Fibroblast of lung (primary cell): ENCODE results near the gene RNF150. TPM values are rescaled to one million over a fixed set of nuclear protein-coding genes. Genes with fewer than 3 reads are reported as not detected.

Source experiments
- DNase-seq, 2 donors: peaks; one replicate each; pipeline versions ENCODE4 v3.0.0 to v3.0.0-alpha.2; 2010; ENCODE audit warnings: low read depth in 2 of 2
- H2AFZ ChIP-seq: 2 replicates; pipeline ENCODE4 v1.5.1; 2012; ENCODE audit warnings: low read length, control low read depth, inconsistent platforms
- H3K27ac ChIP-seq: 2 replicates; pipeline ENCODE4 v1.5.1; 2011; ENCODE audit warnings: low read length, control low read depth; ENCODE audit not compliant: insufficient read depth
- H3K27me3 ChIP-seq: 2 replicates; pipeline ENCODE4 v1.5.1; 2011; ENCODE audit warnings: mild to moderate bottlenecking, low read length; ENCODE audit not compliant: control insufficient read depth, insufficient read depth
- H3K36me3 ChIP-seq: 2 replicates; pipeline ENCODE4 v1.5.1; 2011; ENCODE audit warnings: low read length; ENCODE audit not compliant: control insufficient read depth, insufficient read depth
- H3K4me1 ChIP-seq: 2 replicates; pipeline ENCODE4 v1.5.1; 2011; ENCODE audit warnings: low read length; ENCODE audit not compliant: control insufficient read depth, insufficient read depth; ENCODE audit errors: extremely low read depth
- H3K4me2 ChIP-seq: 2 replicates; pipeline ENCODE4 v1.5.1; 2011; ENCODE audit warnings: low read length, control low read depth; ENCODE audit not compliant: insufficient read depth; ENCODE audit errors: extremely low read depth
- H3K4me3 ChIP-seq, 4 experiments: fragments of 200-600 bp in 1 of 4; sonication (generic) in 1 of 4; replicated peaks in 1 of 4; 2 replicates each; pipeline ENCODE4 v1.5.1; 2011 to 2016; ENCODE audit warnings: low read length in 4 of 4, low read depth in 3 of 4, mild to moderate bottlenecking in 3 of 4, control low read depth in 2 of 4, inconsistent platforms in 1 of 4, mixed read lengths in 1 of 4; ENCODE audit not compliant: insufficient read depth in 1 of 4; ENCODE audit errors: control extremely low read depth in 1 of 4
- H3K79me2 ChIP-seq: 2 replicates; pipeline ENCODE4 v1.5.1; 2012; ENCODE audit warnings: mild to moderate bottlenecking, low read length, inconsistent platforms; ENCODE audit not compliant: control insufficient read depth, insufficient read depth
- H3K9ac ChIP-seq: 2 replicates; pipeline ENCODE4 v1.5.1; 2011; ENCODE audit warnings: mild to moderate bottlenecking, low read length, control low read depth; ENCODE audit not compliant: insufficient read depth
- H3K9me3 ChIP-seq: 2 replicates; pipeline ENCODE4 v1.5.1; 2012; ENCODE audit warnings: low read depth, low read length; ENCODE audit not compliant: control insufficient read depth, insufficient read depth
- H4K20me1 ChIP-seq: 2 replicates; pipeline ENCODE4 v1.5.1; 2011; ENCODE audit warnings: low read length; ENCODE audit not compliant: control insufficient read depth, insufficient read depth; ENCODE audit errors: extremely low read depth
- CTCF ChIP-seq, 2 donors: IDR thresholded peaks in 1 of 2; conservative IDR thresholded peaks in 1 of 2; 1 replicate in 1 of 2; 2 replicates in 1 of 2; pipeline ENCODE4 v1.5.1; 2011 to 2012; ENCODE audit warnings: low read length in 2 of 2, control low read depth in 1 of 2, inconsistent platforms in 1 of 2, low read depth in 1 of 2, mild to moderate bottlenecking in 1 of 2
- EZH2 ChIP-seq: IDR thresholded peaks from 2 replicates; pipeline ENCODE4 v1.5.1; 2012; ENCODE audit warnings: low read length, control low read depth, mild to moderate bottlenecking; ENCODE audit errors: missing control alignments
- polyA plus RNA-seq, 2 donors: library from polyadenylated mRNA; depleted of rRNA in 1 of 2; stranded (reverse) in 1 of 2; unstranded in 1 of 2; fragments of >200 nt; gene quantifications; 2 replicates each; pipeline ENCODE4 v1.2.1, GENCODE V29; 2011 to 2012; ENCODE audit warnings: missing spikeins in 1 of 2
- total RNA-seq: library from RNA; depleted of rRNA; stranded (reverse); fragments of >200 nt; gene quantifications from 2 replicates; pipeline ENCODE4 v1.2.1, GENCODE V29; 2014

RNF150 gene
- total and polyA plus RNA-seq, 2 donors (not counting 1 experiment from before 2014, with no cell fraction given) = 0.66 to 5.6 TPM

- peak; percentile 55 to 86 for DNase-seq
- H3K9me3 ChIP-seq = no peaks in the 10 kb centered on the region
- no peak overlapping the region for H3K4me2 ChIP-seq
- no peaks in the 10 kb centered on the region for H3K79me2 ChIP-seq
- H3K9ac ChIP-seq = no peak overlapping the region
- peaks cover 2% of the 10 kb centered on the region for H3K27me3 ChIP-seq
- H3K4me3 ChIP-seq = no peak overlapping the region
- no peaks in the 10 kb centered on the region for H4K20me1 ChIP-seq
- no peaks in the 10 kb centered on the region for H3K36me3 ChIP-seq
- no peak for TF ChIP-seq EZH2
- no peak for TF ChIP-seq CTCF (conservative IDR thresholded peaks at IDR 0.05 in 1 of 2, IDR thresholded peaks at IDR 0.05 in 1 of 2; ENCODE audit: low read depth in 1 of 2, low read length in 2 of 2)
- peaks cover 6% of the 10 kb centered on the region for H3K4me1 ChIP-seq
- no peak overlapping the region for H3K27ac ChIP-seq
- H2AFZ ChIP-seq = no peak overlapping the region
Observed at GRCh38 chr4:141020801-141021261, 112.4 kb downstream of the RNF150 start.

- peaks cover 2% of the 10 kb centered on the region for H3K27me3 ChIP-seq
- no peak for DNase-seq
- no peak overlapping the region for H3K4me2 ChIP-seq
- no peak overlapping the region for H3K4me3 ChIP-seq
- H2AFZ ChIP-seq = no peak overlapping the region
- H4K20me1 ChIP-seq = no peaks in the 10 kb centered on the region
- TF ChIP-seq CTCF (conservative IDR thresholded peaks at IDR 0.05 in 1 of 2, IDR thresholded peaks at IDR 0.05 in 1 of 2; ENCODE audit: low read depth in 1 of 2, low read length in 2 of 2) = no peak
- no peak for TF ChIP-seq EZH2
- H3K36me3 ChIP-seq = no peaks in the 10 kb centered on the region
- H3K9ac ChIP-seq = no peak overlapping the region
- H3K4me1 ChIP-seq = peaks cover 6% of the 10 kb centered on the region
- no peaks in the 10 kb centered on the region for H3K79me2 ChIP-seq
- H3K27ac ChIP-seq = no peak overlapping the region
- no peaks in the 10 kb centered on the region for H3K9me3 ChIP-seq
Observed at GRCh38 chr4:141019768-141020167, 113.5 kb downstream of the RNF150 start.

GRCh38 chr4:141016117-141016798 lies 117.0 kb downstream of the RNF150 start:
- Histone ChIP-seq H3K4me3 (no peak overlapping the region), H2AFZ (no peak overlapping the region), H3K27ac (no peak overlapping the region), H3K27me3 (no peaks in the 10 kb centered on the region), H3K4me2 (no peak overlapping the region), H4K20me1 (no peaks in the 10 kb centered on the region), H3K36me3 (no peaks in the 10 kb centered on the region), H3K9me3 (no peaks in the 10 kb centered on the region), H3K9ac (no peak overlapping the region), H3K4me1 (peaks cover under 1% of the 10 kb centered on the region), H3K79me2 (no peaks in the 10 kb centered on the region)
- no peak for TF ChIP-seq EZH2
- TF ChIP-seq CTCF (conservative IDR thresholded peaks at IDR 0.05 in 1 of 2, IDR thresholded peaks at IDR 0.05 in 1 of 2; ENCODE audit: low read depth in 1 of 2, low read length in 2 of 2) = no peak
- DNase-seq = no peak
